NCI-H2171 treated with DMSO at 0.1 percent for 48 hours (cell line): ENCODE measurements around the gene NRIP1.
"Not testable (repeated sequence)": the region's sequence is repeated elsewhere in the genome, so short reads cannot be mapped to it uniquely, and the experiment has no call there.

Source experiments
- DNase-seq: peaks from one replicate; lab custom pipeline; 2025; lab: John Stamatoyannopoulos, UW

NRIP1 gene

DNA sequence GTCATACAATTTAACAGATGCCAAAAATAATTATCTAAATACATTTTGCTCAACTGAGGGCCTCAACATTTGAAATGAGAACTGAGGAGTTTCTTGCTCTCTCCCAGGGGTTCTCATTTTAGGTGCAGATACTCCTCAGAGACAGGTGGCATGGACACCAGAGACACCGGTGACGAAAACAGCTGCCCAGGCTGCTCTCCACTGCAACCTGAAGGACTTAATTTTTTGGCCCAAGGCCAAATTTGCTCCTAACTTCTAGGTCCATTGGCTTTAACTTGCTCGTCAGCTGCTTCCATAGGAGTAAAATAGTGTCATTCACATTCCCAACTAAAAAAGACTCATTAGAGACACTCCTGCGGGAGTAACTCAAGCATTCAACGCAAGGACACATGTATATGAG lies 87.0 kb downstream of the NRIP1 start:
- DNase-seq = no peak

DNA sequence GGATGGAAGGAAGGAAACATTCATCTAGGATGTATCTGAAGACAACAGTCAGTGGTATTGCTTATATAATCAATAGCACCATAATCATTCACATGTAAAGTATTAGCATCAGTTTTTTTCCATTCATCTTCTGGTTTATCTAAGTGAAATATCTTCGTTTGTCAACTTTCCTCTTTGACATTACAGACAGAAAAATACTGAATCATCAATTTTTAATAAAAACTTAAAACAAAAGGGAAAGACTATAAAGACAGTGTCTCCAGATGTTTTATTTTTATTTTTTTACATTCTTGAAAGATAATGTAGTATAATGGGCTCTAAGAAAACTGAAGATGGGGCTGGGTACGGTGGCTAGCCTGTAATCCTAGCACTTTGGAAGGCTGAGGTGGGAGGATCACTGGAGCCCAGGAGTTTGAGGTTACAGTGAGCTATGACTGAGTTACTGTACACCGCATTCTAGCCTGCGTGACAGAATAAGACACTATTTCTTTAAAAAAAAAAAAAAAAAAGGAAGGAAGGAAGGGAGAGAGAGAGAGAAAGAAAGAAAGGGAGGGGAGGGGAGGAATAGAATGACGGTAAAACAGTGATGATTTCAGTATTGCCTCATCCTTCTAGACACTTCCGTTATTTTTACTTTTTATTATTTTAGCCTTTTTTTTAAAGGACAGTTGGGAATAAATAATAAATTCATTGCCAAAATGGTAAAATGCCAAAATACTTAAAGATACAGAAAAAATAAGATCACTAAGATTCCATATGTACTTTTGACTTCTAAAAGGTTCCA lies 89.5 kb downstream of the NRIP1 start:
- no peak for DNase-seq

DNA sequence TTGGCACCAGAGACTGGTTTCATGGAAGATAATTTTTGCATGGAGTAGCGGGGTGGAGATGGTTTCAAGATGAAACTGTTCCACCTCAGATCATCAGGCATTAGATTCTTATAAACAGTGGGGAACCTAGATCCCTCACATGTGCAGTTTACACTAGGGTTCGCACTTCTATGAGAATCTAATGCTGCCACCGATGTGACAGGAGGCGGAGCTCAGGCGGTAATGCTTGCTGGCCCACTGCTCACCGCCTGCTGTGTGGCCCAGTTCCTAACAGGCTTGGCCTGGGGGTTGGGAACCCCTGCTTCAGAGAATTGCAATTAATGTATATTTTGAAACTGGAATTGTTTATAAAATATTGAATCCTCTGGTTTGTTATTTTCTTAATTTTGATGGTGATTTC lies 92.1 kb downstream of the NRIP1 start:
- DNase-seq = no peak

DNA sequence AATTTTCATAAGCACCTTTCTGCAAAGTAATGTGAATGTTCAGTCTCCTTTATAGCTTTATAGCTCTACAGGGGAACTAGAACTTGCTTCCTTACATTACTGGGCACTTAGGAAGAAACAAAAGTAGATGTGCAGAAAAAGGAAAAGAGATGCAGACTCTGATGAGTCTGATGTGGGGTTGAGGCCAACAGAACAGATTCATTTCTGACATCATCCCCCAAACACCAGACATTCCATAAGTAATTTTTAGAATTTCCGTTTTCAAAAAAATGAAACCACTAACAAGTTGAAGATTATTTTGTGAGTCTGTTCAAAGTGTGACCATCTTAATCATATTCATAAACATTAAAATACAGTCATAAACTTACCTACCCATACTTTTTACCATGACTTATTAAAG lies 96.0 kb downstream of the NRIP1 start:
- no peak for DNase-seq

DNA sequence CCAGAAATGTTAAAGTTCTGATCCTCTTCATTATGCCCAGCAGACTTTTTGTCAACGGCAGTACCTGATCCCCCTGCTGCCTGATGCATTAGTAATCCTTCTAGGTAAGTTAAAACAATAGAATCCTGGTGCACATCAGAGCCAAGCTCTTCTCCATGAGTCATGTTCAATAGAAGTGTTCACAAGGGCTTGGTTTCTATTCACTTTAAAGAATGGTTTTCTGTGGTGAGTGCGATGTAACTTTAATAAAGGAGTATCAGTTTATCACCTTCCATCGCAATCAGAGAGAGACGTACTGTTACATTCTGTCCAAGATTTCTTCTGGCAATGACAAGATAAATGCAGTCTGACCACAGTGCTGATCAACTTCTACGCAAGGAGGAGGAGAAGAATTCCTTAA lies 96.8 kb downstream of the NRIP1 start:
- no peak for DNase-seq

DNA sequence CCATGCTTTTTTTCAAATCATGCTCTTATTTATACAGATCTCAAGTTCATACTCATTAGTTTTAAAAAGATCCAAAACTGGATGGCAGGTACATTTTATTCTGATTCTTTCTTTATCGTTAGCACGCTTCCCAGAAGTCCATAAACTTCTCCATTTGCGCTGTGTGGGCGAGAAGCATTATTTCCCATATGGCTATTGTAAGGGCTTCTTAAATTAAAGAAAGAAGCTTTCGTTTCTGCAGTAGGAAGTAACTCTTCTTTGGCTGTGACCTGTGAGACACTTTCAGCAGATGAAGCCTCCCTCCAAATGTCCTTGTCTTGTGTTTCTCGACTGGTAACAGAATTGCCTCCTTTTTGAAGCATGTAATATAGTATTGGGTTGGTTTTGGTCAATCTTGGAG lies 100.2 kb downstream of the NRIP1 start:
- DNase-seq = no peak

DNA sequence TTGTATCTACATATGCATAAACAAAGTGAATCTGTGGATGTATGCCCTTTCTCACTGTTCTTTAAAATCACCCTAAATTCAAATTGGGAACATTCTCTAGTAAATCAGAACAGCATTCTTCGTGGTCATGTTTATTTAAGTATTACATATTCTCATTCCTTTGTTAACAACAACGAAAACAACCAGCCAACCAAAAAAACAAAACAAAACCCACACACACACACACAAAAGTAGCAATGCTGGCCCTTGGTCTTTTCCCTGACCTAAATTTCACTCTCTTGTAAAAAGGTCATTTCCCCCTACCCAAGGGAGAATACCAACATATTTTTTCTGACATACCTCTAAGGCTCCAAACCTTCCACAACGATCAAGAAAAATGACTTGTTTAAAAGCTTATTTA lies 102.6 kb downstream of the NRIP1 start:
- no peak for DNase-seq

DNA sequence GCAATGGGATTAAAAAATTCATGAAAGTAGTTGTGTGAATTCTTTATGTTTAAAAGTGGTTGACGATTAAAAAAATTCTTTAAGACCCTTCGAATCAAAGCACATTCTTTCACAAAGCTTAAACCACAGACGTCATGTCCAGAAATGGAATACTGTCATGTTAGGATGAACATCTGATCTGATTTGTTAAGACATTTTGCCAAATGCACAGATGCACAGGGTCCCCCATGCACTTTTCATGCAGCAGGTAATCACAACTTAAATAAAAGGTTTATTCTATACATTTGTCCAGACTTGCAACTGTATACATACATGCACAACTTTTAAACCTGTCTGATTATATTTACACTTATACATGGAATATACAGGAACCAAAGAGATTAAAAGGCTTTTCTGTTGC lies 103.3 kb downstream of the NRIP1 start:
- DNase-seq = no peak

DNA sequence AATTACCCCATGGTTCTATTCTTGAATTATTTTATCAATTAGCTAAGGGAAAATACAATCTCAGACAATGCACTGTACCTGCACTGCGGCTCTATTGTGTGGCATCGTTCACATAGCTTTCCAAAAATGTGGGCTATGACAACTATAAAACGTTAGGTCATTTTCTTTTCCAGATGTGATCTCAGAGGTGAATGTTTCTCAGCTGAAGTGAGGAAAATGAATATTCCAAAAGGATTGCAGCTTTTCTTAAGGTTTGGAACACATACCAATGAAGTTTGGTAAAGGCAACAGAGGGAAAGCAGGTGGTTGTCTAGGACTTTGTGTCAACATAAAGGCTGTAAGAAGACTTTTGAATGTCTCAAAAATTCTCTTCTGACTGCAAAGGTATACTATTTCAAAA lies 105.5 kb downstream of the NRIP1 start:
- no peak for DNase-seq

DNA sequence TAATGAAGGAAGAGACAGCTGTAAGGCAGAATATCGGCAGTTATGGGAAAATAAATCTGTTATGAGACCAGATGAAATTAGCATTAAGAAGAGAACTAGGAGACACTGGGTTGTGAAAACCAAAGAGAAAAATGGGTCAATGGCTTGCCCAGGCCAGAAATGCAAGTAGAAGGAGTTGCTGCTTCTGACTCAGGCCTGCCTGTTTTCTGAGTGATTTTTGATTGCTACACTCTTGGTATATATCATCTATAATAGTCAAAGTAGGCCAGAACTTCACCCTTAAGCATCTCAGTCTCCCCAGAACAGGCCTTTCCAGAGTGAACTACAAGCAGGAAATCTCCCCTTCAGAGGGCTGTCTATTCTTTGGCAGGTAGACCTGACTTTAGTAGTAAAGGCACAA lies 107.0 kb downstream of the NRIP1 start:
- DNase-seq = no peak

DNA sequence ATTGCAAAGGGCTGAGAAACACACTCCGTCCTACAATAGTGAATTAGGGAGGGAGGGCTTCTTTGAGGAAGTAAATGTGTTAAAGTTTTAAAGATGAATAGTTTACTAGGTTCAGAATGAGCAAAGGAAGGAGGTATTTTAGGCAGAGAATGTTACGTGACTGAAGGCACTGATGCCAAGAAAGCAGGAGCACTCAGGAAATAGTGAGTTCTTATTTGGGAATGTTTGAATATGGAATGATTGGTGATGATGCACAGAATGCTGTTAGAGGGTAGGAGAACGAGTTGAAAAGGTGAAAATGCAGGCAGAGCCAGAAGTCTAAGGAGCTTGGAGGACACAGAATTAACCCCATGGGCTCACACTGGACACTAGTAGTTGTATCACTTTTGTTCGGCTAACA lies 108.0 kb downstream of the NRIP1 start:
- no peak for DNase-seq

DNA sequence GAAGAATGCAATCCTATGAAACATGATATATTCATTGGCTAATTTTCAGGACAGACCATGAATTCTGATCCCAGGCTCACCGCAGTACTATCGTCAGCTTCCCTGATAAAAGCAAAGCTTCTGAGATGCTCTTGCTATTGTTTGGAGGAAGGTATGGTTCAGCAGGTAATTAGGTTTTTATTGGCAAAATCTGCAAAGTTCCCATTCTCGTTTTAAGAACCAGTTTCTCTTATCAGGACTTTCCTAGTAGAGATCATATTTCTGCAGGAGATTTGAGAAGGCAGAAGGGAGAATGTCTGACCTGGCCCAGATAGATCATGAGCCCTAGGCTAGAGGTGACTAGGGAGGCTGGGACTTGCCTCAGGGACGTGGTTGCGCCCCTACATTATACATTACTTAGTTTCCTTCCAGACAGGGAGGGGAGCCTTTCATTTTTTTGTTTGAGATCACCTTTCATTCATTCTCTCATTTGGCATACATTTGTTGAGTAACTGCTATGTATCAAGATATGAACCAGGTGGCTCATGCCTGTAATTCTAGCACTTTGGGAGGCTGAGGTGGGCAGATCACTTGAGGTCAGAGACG lies 108.8 kb downstream of the NRIP1 start:
- DNase-seq = no peak

DNA sequence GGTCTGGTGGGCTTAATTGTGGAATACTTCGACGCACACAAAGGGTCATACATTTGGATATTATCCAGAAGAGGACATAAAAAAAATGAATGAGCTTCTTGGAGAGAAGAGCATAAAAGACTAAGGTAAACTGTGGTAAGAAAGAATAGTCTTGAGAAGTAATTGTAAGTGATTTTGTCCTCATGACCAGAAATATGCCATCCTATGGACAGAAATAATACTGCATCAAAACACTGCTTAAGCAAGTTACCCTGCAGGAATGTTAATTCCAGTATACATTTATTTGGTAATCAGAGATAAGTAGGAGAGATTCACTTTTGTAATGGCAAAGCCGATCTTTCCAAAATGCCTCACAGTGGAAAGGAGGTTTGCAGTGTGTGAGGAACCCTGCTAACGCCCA lies 111.9 kb downstream of the NRIP1 start:
- DNase-seq = no peak

DNA sequence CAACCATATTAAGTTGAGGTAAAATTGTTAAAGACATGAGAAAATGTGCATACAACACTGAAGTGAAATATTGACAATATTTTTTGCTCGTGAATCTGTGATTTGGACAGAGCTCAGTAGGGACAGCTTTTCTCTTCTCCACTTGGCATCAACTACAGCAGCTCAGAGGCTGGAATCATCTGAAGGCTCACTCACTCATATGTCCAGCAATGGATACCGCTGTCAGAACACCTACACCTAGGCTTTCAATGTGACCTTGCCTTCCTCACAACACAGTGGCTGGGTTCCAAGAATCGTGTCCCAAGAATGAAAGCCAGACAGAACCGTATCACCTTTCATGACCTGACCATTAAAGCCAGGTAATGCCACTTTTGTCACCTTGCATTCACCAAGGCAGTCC lies 115.2 kb downstream of the NRIP1 start:
- DNase-seq = no peak

DNA sequence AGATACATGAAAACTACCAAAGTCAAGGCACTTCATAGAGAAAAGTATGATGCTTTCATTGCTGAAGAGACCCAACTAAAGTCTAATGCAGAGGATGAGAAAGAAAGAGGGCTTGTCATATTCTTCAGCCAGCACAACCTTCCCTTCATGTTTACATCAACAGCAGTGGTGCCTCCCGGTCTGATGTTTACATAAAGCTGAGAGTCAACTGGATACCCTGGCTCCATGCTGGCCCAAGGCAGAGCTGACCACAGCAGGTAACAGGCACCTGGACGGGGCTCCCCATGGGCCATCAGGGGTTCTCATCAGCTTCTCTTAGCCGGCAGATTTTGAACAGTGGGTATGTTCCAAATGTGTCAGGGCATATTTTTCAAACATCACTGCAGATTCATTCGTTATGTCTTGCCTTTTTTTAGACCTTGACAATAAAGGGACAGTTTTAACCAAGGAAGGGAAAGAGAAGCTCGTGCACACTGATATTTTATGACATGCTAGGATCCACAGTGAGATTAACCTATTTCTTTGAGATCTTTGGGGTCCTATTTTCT lies 117.1 kb downstream of the NRIP1 start:
- no peak for DNase-seq

DNA sequence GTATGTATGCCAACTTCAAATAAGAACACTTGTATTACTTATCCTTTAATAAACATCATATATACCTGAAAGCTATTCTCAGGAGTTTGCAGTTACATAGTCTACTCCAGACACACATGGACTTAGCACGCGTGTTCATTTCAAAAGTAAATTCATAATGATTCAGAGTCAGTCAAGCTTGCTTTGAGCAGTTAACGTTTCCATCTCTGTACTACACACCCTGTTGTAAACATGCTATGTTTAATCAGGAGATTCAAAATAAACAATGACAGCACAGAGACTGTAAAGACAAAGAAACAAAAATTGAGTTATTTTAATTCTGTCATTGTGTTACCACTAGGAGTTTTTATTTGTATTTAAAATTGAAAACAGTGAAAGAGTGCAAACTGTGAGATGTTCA lies 119.6 kb downstream of the NRIP1 start:
- DNase-seq = no peak

DNA sequence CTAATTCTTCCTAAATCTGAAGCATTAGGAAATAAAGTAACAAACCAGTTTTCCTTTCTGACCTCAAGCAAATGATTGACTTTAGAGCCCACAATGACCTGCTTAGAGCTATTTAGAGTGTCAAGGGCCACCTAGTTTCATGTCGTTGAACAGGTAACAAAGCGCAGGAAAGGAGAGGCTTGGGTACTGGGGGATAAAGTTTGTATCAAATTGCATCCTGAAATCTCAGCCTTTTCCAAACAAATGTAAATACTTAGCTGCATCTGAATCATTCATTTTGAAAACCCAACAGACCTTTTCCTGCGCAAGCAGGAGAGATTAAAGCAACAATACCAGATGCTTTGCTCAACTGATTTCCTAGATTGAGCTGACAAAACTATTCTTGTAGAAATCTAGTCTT lies 121.2 kb downstream of the NRIP1 start:
- DNase-seq = no peak

DNA sequence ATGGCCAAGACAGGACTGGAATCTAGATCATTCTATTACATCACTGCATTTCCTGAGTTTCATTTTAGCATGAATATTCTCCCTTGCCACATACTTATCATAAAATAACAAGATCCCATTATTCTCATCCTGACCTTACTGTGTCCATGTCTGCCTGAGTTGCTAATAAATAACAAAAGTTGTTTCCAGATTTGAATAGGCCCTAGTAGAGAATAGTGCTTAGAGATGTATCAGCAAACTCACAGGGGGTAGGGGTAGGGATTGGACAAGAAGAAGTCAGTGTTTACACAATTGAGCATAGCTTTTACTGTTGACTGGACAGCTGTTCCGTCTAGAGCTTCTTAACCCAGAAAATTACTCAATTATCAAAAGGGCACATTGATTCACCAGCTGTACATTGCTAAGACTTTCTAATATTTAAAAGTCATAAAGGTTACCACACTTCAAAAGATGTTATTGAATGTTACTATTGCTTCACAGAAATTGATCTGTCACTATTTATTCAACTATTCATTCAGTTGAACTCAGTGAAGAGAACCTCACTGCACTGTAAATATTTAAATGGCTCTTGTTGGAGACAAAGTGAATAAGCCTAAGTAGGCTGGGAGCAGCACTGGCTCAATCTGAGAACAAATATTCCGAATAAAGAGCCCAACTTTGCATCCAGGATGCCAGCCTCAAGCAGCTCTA lies 121.9 kb downstream of the NRIP1 start:
- DNase-seq = no peak

DNA sequence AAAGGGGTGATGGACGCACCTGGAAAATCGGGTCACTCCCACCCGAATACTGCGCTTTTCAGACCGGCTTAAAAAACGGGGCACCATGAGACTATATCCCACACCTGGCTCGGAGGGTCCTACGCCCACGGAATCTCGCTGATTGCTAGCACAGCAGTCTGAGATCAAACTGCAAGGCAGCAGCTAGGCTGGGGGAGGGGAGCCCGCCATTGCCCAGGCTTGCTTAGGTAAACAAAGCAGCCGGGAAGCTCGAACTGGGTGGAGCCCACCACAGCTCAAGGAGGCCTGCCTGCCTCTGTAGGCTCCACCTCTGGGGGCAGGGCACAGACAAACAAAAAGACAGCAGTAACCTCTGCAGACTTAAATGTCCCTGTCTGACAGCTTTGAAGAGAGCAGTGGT lies 137.5 kb downstream of the NRIP1 start:
- DNase-seq = not testable (repeated sequence)

DNA sequence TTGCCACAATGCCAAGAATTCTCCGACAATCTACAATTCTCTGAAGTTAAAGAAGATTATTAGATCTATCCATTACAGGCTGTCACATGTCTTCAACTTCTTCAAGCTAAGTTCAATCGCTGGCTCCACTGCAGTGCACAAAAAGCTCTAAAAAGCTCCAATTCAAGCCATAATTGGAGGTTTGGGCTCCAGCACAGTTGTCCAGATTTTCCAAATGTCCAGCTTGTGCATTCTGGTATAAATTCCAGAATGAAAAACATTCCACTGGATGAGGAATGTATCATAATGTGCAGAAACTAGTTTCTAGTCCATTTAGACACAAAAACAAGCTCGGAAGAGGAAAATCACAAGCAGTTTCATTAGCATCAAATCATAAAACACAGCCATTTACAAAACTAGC lies 138.6 kb downstream of the NRIP1 start:
- no peak for DNase-seq

DNA sequence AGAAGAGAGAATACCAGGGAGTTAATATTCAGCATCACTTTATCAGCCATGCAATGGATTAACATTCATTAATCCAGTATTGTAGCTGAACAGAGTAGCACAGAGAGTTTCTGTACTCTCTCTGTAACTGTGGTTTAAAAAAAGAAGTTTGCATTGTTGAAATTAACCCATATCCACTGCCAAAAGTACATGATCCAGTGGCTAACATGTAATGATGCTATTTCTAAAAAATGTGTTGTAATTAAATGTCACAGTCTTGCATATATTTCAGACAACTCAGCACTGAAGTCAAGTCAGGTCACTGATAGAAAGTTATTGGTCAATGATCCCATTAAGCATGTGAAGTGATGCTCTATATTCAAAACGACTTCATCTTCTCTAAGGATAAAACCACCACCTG lies 141.3 kb downstream of the NRIP1 start:
- no peak for DNase-seq

DNA sequence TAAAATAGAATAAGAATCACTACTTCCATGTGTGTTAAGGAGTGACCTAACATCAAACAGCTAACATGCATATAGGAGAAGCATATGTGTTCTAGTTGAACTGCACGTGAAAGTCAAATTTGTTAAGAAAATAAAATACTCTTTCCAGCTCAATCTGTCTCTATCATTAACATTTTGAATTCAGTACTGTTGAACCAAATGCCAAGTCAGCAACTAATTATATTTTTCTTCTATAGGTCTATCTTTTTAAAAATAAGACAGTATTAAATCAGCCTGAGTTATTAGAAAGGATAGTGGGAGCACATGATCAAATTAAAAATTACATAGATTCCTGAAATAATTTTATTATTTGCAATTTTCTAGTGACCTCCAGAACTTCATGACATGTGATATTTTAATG lies 141.8 kb downstream of the NRIP1 start:
- no peak for DNase-seq

DNA sequence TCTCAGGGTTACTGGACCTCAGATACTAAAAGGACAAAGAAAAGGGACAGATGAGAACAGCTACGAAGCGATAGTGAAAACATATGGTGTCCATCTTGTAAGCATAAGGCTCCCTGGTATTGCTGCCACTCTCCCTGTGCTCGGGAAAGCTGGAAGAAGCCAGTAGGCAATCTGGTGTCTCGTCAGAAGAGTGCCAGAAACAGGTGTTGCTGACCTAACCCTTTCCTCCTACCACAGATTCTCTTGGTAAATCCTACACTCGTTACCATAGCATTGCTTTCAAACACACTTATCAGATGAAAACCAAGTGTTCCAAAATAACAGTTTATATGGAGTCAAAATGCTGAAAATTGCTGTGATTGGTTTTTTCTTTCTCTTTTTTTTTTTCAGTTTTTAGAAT lies 146.3 kb downstream of the NRIP1 start:
- peak; percentile 0 for DNase-seq
